ENCODE data around the gene MAST4.

MAST4 gene

GRCh38 chr5:67200809-67201562, 604.8 kb downstream of the MAST4 start:
- no peaks in the 10 kb centered on the region for H3K36me3 ChIP-seq (ENCODE audit: control insufficient read depth, insufficient read depth, low read length)
- TF ChIP-seq CTCF (IDR thresholded peaks at IDR 0.05; ENCODE audit: insufficient read depth, low read length, poor library complexity, severe bottlenecking) = no peak

GRCh38 chr5:67201897-67202549, 605.8 kb downstream of the MAST4 start:
- Histone ChIP-seq H3K27me3 (replicated peaks; ENCODE audit: control insufficient read depth, insufficient read depth, low read length) (no peaks in the 10 kb centered on the region), H3K36me3 (ENCODE audit: control insufficient read depth, insufficient read depth, low read length) (no peaks in the 10 kb centered on the region), H3K4me3 (replicated peaks; ENCODE audit: low read depth, low read length) (no peak overlapping the region)
- DNase-seq (ENCODE audit: extremely low read depth, insufficient read length) = peak; percentile 61
- TF ChIP-seq CTCF (IDR thresholded peaks at IDR 0.05; ENCODE audit: insufficient read depth, low read length, poor library complexity, severe bottlenecking) = no peak

More at GRCh38 chr5:67200809-67201562, 604.8 kb downstream of the MAST4 start:
- Histone ChIP-seq H3K27me3 (replicated peaks; ENCODE audit: control insufficient read depth, insufficient read depth, low read length) (no peaks in the 10 kb centered on the region), H3K4me3 (replicated peaks; ENCODE audit: low read depth, low read length) (no peak overlapping the region)
- no peak for DNase-seq (ENCODE audit: extremely low read depth, insufficient read length)

- Histone ChIP-seq H3K27me3 (replicated peaks; ENCODE audit: control insufficient read depth, insufficient read depth, low read length) (no peaks in the 10 kb centered on the region), H3K36me3 (ENCODE audit: control insufficient read depth, insufficient read depth, low read length) (no peaks in the 10 kb centered on the region), H3K4me3 (replicated peaks; ENCODE audit: low read depth, low read length) (no peak overlapping the region)
- no peak for TF ChIP-seq CTCF (IDR thresholded peaks at IDR 0.05; ENCODE audit: insufficient read depth, low read length, poor library complexity, severe bottlenecking)
- no peak for DNase-seq (ENCODE audit: extremely low read depth, insufficient read length)
Measured at GRCh38 chr5:67202828-67203227, 606.6 kb downstream of the MAST4 start.

- no peaks in the 10 kb centered on the region for H3K27me3 ChIP-seq (replicated peaks; ENCODE audit: control insufficient read depth, insufficient read depth, low read length)
- peak; percentile 62 for DNase-seq (ENCODE audit: extremely low read depth, insufficient read length)
- H3K4me3 ChIP-seq (replicated peaks; ENCODE audit: low read depth, low read length) = no peak overlapping the region
- no peaks in the 10 kb centered on the region for H3K36me3 ChIP-seq (ENCODE audit: control insufficient read depth, insufficient read depth, low read length)
- TF ChIP-seq CTCF (IDR thresholded peaks at IDR 0.05; ENCODE audit: insufficient read depth, low read length, poor library complexity, severe bottlenecking) = no peak
Measured at GRCh38 chr5:67203701-67204074, 607.5 kb downstream of the MAST4 start.

GRCh38 chr5:67204821-67205220, 608.6 kb downstream of the MAST4 start:
- Histone ChIP-seq H3K27me3 (replicated peaks; ENCODE audit: control insufficient read depth, insufficient read depth, low read length) (no peaks in the 10 kb centered on the region), H3K36me3 (ENCODE audit: control insufficient read depth, insufficient read depth, low read length) (no peaks in the 10 kb centered on the region), H3K4me3 (replicated peaks; ENCODE audit: low read depth, low read length) (no peak overlapping the region)
- no peak for TF ChIP-seq CTCF (IDR thresholded peaks at IDR 0.05; ENCODE audit: insufficient read depth, low read length, poor library complexity, severe bottlenecking)
- no peak for DNase-seq (ENCODE audit: extremely low read depth, insufficient read length)

All from GM06990 (cell line).